GM21717 (cell line): ENCODE results near the gene IRF8.
"Not testable (repeated sequence)": the region's sequence is repeated elsewhere in the genome, so short reads cannot be mapped to it uniquely, and the experiment has no call there.

Source experiments
- ATAC-seq: cut with Tn5 transposase; IDR thresholded peaks from one replicate; pipeline ENCODE4 v1.9.1; 2021; ENCODE audit warnings: mild to moderate bottlenecking, moderate library complexity; ENCODE audit not compliant: unreplicated experiment

Gene IRF8

DNA sequence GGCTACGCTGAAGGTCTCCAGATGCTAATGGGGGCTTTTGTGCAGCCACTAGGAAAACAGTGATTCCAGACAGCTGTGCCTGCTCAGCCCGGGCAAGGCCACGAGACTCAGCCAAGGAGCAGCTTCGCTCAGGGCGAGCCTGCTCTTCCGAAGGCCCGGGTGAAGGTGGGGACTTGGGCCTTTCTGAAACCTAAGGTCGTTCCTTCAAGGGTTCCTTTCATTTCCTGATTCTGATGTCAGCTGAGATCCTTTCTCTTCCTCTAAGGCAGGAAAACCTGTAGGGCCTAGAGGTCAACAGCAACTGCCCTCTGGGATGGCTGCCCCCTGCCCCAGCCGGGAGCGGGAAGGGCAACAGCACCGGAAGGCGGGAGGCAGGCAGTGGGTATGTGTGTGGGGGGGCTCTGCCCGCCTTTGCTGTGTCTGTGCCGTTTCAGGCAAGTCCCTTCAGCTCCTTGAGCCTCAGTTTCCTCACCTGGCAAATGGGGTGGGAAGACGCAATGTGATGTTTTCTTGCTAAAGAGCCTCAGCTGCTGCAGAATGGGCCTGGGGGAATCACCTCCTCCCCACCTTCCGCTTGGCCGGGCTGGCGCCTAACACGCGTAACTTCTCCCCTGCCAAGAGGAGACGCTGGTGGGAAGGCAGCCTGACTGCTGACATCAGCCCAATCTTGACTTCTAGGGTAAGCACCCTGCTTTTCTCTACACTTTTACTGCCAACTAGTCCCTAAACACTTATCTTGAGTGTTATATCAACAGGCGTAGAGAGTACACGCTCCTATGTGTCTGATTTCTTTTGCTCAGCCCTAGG, 32.8 kb downstream of the IRF8 start:
- no peak for ATAC-seq

DNA sequence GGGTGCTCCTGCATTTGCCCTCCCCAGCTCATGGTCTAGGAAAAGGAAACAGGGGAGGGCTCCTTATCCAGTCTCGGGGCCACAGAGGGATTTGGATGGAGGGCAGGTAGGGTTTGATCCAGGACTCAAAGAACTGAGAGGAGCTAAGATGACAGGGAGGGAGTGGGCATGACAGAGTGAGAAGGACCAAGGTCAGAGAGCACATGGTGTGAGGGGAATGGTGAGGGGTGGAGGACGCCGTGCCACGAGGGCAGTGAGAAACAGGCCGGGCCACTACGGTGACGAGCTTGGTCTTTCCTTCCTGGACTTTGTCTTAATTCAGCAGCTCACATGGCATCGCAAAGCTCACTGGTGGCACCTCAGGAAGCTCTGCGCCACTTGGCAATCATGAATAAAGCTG, 35.2 kb downstream of the IRF8 start:
- ATAC-seq, result no peak

- ATAC-seq, result peak; percentile 11
Measured at GRCh38 chr16:85935391-85935973, 36.5 kb downstream of the IRF8 start.

- ATAC-seq, result peak; percentile 63
Measured at GRCh38 chr16:85935974-85936760, 37.2 kb downstream of the IRF8 start.

DNA sequence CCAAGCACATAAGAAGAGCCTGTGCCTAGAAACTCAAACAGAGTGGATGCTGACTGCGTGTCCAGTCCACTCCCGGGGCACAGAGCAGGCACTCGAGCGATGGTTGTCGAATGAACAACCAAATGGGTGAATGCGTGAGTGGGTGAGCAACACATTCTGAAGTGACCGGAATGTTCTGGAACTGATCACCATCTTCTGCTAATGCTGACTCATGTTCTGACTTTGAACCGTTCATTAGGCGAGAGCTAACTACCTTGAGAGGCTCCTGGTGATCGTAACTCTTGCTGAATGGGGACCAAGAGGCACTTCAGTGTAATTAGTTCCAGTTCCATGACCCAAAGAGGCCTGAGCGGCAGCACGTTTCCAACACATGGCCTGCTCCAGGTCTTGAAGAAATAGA, 37.9 kb downstream of the IRF8 start:
- ATAC-seq, result peak; percentile 7

- no peak for ATAC-seq
Measured at GRCh38 chr16:85940214-85940613, 41.3 kb downstream of the IRF8 start.

DNA sequence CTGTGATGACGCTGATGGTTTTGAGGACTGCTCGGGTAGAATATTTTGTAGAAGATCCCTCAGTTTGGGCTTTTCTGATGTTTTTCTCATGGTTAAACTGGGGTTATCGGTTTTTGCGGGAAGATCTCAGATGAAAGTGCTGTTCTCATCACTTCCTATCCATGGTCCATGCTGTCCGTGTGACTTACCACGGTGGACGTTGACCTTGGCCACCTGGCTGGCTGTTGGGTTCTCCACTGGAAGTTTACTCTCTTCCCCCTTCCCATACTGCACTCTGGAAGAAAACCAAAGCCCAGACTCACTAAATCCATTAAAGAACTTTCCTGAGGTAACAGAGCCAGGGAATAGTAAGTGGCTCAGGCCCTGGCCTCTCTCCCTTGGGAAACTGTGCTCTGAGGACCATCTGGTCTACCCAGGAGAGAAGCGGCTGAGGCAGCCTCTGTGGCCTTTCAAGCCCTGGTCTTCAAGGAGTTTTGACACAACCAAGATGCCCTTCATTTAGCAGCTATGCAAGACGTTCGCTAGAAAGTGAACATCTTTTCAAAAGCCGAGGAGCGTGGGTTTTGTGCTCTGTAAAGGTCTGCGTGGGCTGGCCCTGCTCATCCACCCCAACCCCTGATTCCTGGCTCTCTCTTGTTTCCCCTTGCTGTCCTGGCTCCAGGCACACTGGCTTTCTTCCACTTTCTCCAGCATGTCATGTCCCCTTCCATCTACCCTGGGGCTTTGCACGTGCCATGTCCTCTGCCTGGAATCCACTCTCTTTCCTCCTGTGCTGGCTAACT, 43.1 kb downstream of the IRF8 start:
- no peak for ATAC-seq

GRCh38 chr16:85942659-85943058, 43.7 kb downstream of the IRF8 start:
- not testable (repeated sequence) for ATAC-seq

GRCh38 chr16:85943711-85944110, 44.7 kb downstream of the IRF8 start:
- no peak for ATAC-seq

DNA sequence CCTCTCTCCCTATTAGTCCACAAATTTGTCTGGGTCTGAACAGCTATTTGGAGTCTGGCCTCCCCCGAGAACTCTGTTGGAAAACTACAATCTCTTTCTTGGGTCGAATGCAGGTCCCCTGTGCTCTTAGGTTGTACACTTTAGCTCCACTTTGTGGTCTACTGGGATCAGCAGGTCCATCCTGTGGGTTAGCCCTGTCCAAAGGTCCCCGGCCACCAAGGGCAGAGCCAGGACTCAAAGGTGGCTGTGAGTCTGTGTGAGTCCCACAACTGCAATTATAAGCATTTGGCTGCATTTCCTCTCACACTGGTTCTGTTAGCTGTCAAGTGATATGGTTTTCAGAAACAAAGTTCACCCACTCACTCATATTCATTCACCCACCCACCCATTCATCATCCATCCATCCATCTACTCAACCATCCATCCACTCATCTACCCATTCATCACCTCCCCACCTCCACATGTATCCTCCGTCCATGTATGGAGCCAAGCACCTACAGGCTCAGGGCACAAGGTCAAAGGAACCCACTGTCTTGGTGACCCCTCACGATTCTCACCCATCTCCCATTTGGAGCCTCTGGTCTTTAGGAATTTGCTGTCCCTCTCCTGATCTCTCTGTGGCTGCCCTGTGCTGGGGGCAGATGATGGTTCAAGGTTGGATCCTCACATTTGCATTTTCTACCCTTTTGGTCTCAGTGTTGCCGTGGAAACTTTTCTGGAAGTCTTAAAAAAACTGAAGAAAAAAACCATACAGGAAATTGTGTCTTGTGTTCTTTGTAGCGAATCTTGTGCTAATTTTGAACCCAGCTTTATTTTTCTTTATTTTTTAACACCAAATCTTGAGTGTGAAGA, 45.8 kb downstream of the IRF8 start:
- no peak for ATAC-seq

- no peak for ATAC-seq
Measured at GRCh38 chr16:85945424-85945751, 46.4 kb downstream of the IRF8 start.

- ATAC-seq, result no peak
Measured at GRCh38 chr16:85946541-85947124, 47.7 kb downstream of the IRF8 start.

DNA sequence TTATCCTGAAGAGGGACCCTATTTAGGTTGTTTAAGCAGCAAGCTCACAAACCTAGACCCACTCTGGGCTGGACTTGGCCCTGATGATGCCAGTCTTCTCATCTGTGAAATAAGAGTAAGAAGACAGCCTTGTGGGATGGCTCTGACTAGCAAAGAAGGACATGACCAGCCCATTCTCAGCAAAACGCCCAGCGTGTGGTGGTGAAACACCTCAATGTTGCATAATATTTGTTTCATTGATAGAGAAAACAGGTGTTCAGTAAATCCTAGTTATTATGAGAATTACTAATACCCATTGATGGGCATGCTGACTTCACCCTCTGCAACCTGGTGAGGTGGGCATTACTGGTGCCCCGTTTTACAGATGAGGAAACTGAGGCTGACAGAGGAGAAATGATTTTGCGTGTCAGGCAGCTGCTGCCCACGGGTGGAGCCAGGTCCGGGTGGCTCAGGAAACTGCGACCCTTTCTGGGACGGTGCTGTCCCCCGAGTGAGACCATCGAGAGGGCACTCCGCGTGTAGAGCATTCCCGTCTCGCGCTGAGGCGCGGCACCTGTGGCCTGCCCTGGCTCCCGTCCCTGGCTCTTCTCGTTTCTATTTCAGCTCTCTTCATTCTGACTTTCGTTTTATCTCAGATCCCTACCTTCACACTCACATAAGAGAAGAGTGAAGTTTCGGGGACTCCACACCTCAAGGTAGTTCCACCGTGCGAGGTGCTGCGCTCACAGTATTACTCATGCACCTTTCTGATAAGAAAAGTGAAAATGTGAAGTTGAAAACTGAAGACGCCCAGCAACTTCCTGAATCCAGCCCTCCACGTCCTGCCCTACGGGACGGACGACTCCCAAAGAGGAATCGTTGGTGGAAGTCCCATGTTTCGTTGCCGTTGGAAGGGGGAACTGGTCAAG, 48.5 kb downstream of the IRF8 start:
- ATAC-seq, result peak; percentile 71

- ATAC-seq, result peak; percentile 27
Measured at GRCh38 chr16:85948138-85948509, 49.2 kb downstream of the IRF8 start.

- ATAC-seq, result no peak
Measured at GRCh38 chr16:85948616-85949265, 49.8 kb downstream of the IRF8 start.

GRCh38 chr16:85950136-85950918, 51.4 kb downstream of the IRF8 start:
- no peak for ATAC-seq

GRCh38 chr16:85952197-85952596, 53.2 kb downstream of the IRF8 start:
- no peak for ATAC-seq

GRCh38 chr16:85952811-85953210, 53.8 kb downstream of the IRF8 start:
- ATAC-seq, result no peak
